EH (cell line): Measurements from ENCODE around the gene GADD45GIP1.
A peak's percentile ranks its signal among the peaks of the same experiment; 100 is the strongest.
"Not testable (repeated sequence)": the region's sequence is repeated elsewhere in the genome, so short reads cannot be mapped to it uniquely, and the experiment has no call there.

Experiments used
- DNase-seq: peaks from one replicate; pipeline ENCODE4 v3.0.0-alpha.2; 2015; ENCODE audit warnings: low read depth

GADD45GIP1 gene

DNA sequence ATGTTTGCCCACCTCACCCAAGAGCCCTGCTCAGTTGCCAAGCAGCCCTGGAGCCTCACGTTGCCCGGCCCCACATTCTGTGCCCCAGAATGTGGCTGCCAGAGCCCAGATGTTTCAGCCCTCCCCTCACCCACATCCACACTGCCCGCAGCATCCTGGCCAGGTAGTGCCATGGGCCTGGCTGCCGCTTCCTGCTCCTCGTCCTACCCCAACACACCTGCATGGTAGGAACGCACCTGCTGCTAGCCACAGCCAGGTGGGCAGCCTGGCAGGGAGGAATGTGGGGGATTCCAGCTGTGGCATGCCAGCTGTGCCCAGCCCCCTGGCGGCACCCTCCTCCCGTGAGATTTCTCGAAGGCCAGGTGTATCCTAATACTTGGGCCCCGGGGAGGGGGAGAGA is 30.8 kb upstream of the GADD45GIP1 start:
- DNase-seq, result no peak

GRCh38 chr19:12987190-12987589 is 30.2 kb upstream of the GADD45GIP1 start:
- DNase-seq, result no peak

DNA sequence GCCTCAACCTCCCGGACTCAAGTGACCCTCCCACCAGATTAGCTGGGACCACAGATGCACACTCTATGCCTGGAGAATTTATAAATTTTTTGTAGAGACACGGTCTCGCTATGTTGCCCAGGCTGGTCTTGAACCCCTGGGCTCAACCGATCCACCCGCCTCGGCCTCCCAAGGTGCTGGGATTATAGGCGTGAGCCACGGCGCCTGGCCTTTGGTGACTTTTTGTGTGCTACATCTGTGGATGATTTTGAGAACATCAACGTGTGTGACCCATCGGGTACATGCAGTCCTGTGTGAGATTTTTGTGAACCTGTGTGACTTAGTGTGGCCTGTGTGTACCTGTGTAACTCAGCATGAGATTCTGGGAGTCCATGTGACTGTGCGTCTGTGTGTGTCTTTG is 29.7 kb upstream of the GADD45GIP1 start:
- DNase-seq, result no peak

GRCh38 chr19:12985049-12985776 is 28.2 kb upstream of the GADD45GIP1 start:
- DNase-seq, result peak; percentile 74

DNA sequence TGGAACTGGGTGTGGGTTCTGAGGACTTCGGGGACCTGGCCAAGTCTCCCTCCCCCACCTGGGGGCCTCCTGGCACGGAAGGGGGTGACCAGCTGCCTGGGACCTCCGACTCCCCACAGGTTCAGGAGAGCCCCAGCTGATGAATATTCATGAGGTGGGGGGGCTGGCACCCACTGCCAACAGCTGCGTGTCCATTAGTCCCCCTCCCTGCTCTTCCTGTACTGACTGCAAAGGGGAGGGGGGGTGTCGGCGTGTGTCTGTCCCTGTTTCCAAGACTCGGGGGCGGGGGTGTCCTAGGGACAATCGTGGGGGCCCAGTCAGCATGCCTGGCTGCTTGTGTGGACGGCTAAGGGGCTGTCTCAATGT is 27.6 kb upstream of the GADD45GIP1 start:
- no peak for DNase-seq

DNA sequence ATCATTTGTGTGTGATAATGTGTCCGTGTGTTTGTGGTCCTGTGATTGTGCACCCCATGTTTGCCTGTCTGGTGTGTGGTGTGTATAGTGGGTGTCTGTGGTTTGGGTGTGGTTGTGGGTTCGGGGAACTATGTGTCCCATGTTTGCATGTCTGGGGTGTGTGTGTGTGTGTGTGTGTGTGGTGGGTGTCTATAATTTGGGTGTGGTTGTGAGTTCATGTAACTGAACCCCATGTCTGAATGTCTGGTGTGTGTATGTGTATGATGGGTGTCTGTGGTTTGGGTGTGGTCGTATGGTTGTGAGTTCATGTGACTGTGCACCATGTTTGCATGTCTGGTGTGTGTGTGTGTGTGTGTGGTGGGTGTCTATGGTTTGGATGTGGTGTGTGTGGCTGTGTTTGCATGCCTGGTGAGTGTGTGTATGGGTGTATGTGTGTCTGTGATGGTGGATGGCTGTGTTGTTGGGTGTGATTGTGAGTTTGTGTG is 27.2 kb upstream of the GADD45GIP1 start:
- DNase-seq, result no peak

GRCh38 chr19:12983542-12984142 is 26.6 kb upstream of the GADD45GIP1 start:
- peak; percentile 73 for DNase-seq

- no peak for DNase-seq
Measured at GRCh38 chr19:12983091-12983490, 26.1 kb upstream of the GADD45GIP1 start.

- no peak for DNase-seq
Measured at GRCh38 chr19:12982648-12983047, 25.6 kb upstream of the GADD45GIP1 start.

GRCh38 chr19:12979974-12980373 is 23.0 kb upstream of the GADD45GIP1 start:
- DNase-seq, result no peak

DNA sequence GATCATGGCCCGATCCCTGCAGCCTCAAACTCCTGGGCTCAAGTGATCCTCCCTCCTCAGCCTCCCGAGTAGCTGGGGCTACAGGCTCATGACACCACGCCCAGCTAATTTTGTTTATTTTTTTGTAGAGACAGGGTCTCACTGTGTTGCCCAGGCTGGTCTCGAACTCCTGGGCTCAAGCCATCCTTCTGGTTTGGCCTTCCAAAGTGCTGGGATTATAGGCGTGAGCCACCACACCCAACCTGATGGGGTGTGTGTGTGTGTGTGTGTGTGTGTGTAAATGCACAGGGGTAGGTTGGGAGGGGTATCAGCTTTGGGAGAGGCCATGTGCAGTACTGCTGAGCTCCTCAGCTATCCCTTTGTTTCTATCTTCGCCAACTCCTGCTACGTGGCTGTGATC is 19.1 kb upstream of the GADD45GIP1 start:
- DNase-seq, result not testable (repeated sequence)

GRCh38 chr19:12975221-12975741 is 18.3 kb upstream of the GADD45GIP1 start:
- DNase-seq, result no peak

DNA sequence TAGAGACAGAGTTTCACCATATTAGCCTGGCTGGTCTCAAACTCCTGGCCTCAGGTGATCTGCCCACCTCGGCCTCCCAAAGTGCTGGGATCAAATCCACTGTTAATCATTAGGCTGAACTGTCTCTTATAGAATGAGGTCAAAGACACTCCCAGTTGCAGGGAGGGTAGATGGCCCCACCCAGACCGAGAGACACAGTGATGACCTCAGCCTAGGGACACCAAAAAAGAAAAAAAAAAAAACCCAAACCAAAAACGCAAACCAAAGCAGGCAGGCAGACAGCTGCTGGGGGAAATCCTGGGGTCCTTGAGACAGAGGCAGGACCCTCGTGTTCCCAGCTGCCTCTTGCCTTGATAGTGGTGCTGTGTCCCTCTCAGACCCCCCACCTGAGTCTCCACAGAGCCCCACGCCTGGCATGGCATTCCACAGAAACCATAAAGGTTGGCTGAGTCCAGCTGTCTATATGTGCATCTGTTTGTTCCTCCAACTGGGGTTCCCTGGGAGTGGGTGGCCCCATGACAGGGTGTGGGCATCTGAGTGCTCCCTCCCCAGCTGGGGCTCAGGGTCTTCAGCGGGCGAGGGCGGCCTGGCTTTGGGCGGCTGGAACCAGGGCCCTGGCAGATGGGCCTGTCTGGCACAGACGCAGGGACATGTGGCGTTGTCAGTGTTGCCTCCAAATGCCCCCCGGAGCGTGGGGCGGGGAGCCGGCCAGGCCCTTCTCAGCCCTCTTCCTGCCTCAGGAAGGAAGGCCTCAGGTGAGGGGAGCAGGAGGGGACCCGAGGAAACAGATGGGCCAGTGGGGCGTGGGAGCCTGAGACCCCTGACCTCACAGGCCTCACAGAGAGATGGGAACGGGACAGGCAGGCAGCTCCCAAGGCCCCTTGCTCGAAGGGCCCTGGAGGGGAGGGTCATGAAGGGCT is 17.5 kb upstream of the GADD45GIP1 start:
- DNase-seq, result no peak

- DNase-seq, result no peak
Measured at GRCh38 chr19:12973236-12973635, 16.2 kb upstream of the GADD45GIP1 start.

DNA sequence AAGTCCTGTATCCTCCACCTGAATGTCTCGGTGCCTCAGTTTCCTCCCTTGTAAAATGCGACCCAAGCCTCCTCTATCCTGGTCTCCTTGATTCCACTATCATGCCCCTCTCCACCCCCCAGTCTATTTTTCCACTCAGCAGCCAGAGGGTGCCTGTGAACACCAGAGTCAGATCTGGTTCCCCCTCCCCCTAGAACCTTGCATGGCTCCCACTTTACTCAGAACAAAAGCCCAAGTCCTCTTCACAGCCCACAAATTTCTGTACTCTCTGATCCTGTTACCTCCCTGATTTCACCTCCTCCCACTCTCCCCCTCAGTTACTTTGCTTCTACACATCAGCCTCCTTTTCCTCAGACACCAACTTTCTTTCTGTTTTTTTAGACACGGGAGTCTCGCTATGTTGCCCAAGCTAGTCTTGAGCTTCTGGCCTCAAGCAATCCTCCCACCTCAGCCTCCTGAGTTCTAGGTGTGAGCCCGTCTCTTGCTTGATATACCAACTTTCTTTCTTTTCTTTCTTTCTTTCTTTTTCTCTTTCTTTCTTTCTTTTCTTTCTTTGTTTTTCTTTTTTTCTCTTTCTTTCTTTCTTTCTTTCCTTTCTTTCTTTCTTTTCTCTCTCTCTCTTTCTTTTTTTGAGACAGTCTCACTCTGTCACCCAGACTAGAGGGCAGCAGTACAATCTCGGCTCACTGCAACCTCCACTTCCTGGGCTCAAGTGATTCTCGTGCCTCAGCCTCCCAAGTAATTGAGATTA is 13.2 kb upstream of the GADD45GIP1 start:
- no peak for DNase-seq

DNA sequence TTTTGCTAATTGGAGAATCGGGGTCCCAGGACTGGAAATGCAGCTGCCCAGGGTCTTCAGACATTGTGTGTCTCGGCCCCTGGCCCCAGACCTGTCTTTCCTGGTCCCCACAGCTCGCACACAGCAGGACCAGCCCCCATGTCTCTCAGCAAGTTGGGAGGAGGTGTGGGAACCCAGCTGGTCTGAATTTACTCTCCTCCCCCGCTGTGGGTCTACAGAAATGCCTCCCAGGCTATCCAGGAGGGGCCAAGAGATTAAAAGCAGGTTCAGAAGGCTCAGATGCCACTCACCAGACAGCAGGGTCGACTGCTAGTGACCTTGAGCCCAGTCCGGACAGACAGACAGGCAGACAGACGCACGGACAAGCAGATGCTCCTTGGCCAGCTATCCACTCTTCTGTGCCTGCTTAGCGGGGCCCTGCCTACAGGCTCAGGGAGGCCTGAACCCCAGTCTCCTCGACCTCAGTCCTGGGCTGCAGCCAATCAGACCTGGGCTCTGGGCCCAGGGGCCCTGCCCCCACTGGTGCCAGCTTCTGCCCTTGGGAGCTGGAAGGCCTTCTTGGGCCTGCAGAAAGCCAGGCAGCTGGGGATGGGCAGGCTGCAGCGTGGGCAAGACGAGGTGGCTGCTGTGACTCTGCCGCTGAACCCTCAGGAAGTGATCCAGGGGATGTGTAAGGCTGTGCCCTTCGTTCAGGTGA is 12.4 kb upstream of the GADD45GIP1 start, which contains the start of gene DAND5:
Gene DAND5 (plus strand): TSS at position 285 of the 697 bp plus-strand sequence. CDS start 85 bp downstream, at position 370.
- DNase-seq, result peak; percentile 21

- DNase-seq, result no peak
Measured at GRCh38 chr19:12967907-12968306, 10.9 kb upstream of the GADD45GIP1 start.

DNA sequence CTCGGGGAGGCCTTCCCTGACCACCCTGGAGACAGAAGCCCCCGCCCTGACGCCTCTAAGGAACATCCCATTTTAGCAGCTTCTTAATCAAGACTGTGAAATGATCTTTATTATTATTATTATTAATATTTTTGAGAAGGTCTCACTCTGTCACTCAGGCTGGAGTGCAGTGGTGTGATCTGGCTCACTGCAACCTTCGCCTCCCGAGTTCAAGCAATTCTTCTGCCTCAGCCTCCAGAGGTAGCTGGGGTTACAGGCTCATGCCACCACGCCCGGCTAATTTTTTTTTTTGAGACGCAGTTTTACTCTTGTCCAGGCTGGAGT is 8.8 kb upstream of the GADD45GIP1 start:
- DNase-seq, result no peak

GRCh38 chr19:12965017-12965811 is 8.2 kb upstream of the GADD45GIP1 start:
- peak; percentile 74 for DNase-seq

GRCh38 chr19:12959481-12959880 is 2.5 kb upstream of the GADD45GIP1 start:
- DNase-seq, result no peak
